Mammary epithelial cell (primary cell): ENCODE measurements around the gene ANKRD13C.

Experiments
- EZH2 ChIP-seq: IDR thresholded peaks from 2 replicates; pipeline ENCODE4 v1.6.1; 2012; ENCODE audit warnings: low read length, inconsistent platforms, borderline replicate concordance
- TF ChIP-seq, protein P1 (sequence below), 2 donors: IDR thresholded peaks in 1 of 2; conservative IDR thresholded peaks in 1 of 2; 2 replicates each; pipeline ENCODE4 v1.5.1; 2011 to 2012; ENCODE audit warnings: inconsistent platforms in 2 of 2, low read length in 2 of 2, mild to moderate bottlenecking in 2 of 2, control low read depth in 1 of 2, low read depth in 1 of 2; ENCODE audit not compliant: insufficient read depth in 1 of 2; ENCODE audit errors: extremely low read depth in 1 of 2

- TF ChIP-seq, protein P1, sequence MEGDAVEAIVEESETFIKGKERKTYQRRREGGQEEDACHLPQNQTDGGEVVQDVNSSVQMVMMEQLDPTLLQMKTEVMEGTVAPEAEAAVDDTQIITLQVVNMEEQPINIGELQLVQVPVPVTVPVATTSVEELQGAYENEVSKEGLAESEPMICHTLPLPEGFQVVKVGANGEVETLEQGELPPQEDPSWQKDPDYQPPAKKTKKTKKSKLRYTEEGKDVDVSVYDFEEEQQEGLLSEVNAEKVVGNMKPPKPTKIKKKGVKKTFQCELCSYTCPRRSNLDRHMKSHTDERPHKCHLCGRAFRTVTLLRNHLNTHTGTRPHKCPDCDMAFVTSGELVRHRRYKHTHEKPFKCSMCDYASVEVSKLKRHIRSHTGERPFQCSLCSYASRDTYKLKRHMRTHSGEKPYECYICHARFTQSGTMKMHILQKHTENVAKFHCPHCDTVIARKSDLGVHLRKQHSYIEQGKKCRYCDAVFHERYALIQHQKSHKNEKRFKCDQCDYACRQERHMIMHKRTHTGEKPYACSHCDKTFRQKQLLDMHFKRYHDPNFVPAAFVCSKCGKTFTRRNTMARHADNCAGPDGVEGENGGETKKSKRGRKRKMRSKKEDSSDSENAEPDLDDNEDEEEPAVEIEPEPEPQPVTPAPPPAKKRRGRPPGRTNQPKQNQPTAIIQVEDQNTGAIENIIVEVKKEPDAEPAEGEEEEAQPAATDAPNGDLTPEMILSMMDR (conservative IDR thresholded peaks at IDR 0.05 in 1 of 2, IDR thresholded peaks at IDR 0.05 in 1 of 2; ENCODE audit: extremely low read depth in 1 of 2, insufficient read depth in 1 of 2, low read depth in 1 of 2, low read length in 2 of 2): no peak
- TF ChIP-seq EZH2: no peak
Measured at GRCh38 chr1:70277875-70278274, 76.6 kb downstream of the ANKRD13C start.
